Upper lobe of left lung (tissue), 6 donors: ENCODE results near the gene SLC19A1. TPM values are rescaled to one million over a fixed set of nuclear protein-coding genes. Genes with fewer than 3 reads are reported as not detected.

Experiments used
- ATAC-seq, 2 donors: fragments of 200-7000 bp; cut with Tn5 transposase; one replicate each; pipeline ENCODE4 v1.9.1; 2022; ENCODE audit warnings: mild to moderate bottlenecking in 2 of 2, moderate library complexity in 2 of 2; ENCODE audit not compliant: low FRiP score in 2 of 2
- DNase-seq, 2 donors: peaks; one replicate each; pipeline ENCODE4 v3.0.0-alpha.2; 2019 to 2020
- H3K27ac ChIP-seq, 4 donors: fragments of 200-600 bp; sonication (generic); one replicate each; pipeline ENCODE4 v1.5.1; 2016 to 2019
- H3K27me3 ChIP-seq, 4 donors: fragments of 200-600 bp; sonication (generic); one replicate each; pipeline ENCODE4 v1.5.1; 2017 to 2019
- H3K36me3 ChIP-seq, 4 donors: fragments of 200-600 bp; sonication (generic); one replicate each; pipeline ENCODE4 v1.5.1; 2016 to 2019
- H3K4me1 ChIP-seq, 4 donors: fragments of 200-600 bp; sonication (generic); one replicate each; pipeline ENCODE4 v1.5.1; 2018 to 2019
- H3K4me3 ChIP-seq, 4 donors: fragments of 200-600 bp; sonication (generic); one replicate each; pipeline ENCODE4 v1.5.1; 2017 to 2019; ENCODE audit warnings: mild to moderate bottlenecking in 2 of 4, moderate library complexity in 1 of 4
- H3K9me3 ChIP-seq, 4 donors: fragments of 200-600 bp; sonication (generic); one replicate each; pipeline ENCODE4 v1.5.1; 2018 to 2019
- CTCF ChIP-seq, 6 experiments: fragments of 450-650 bp in 4 of 6; fragments of 200-600 bp in 2 of 6; sonication (generic) in 2 of 6; IDR thresholded peaks; one replicate each; pipeline ENCODE4 v1.5.1; 2016 to 2019; ENCODE audit warnings: antibody characterized with exemption in 6 of 6
- EP300 ChIP-seq, 4 donors: sonication (generic); formaldehyde crosslinking; IDR thresholded peaks; one replicate each; pipeline ENCODE4 v1.5.1; 2017; ENCODE audit warnings: antibody characterized with exemption in 4 of 4, control low read depth in 2 of 4
- POLR2A ChIP-seq, 4 donors: fragments of 450-650 bp; IDR thresholded peaks; one replicate each; pipeline ENCODE4 v1.5.1; 2016 to 2017; ENCODE audit warnings: antibody characterized with exemption in 4 of 4, mild to moderate bottlenecking in 2 of 4
- POLR2AphosphoS5 ChIP-seq, 2 donors: sonication (generic); formaldehyde crosslinking; IDR thresholded peaks; one replicate each; pipeline ENCODE4 v1.5.1; 2017; ENCODE audit warnings: antibody characterized with exemption in 2 of 2
- WGBS, 2 donors: methylation state at CpG; one replicate each; pipeline ENCODE4 v1.1.5; 2017 to 2018; 5-methylcytosine and 5-hydroxymethylcytosine counted together
- total RNA-seq, 6 donors: library from RNA; depleted of rRNA in 4 of 6; stranded (reverse); fragments of >200 nt in 4 of 6; gene quantifications; one replicate each; pipeline versions ENCODE4 v1.1.0 to v1.2.1, GENCODE V29; 2016 to 2021
- donor health status: DM: no; HTN: no; CAD: no; lungs with moderate emphysema.
- donor health status: DM: no; HTN: yes; CAD: no; lungs with severe emphysema.

The SLC19A1 gene
- total RNA-seq, 6 donors from 2014 or later, result 36.4 to 75.6 (median 49.9) TPM

GRCh38 chr21:45536301-45537081 lies 5.7 kb downstream of the SLC19A1 start:
- peak; percentile 18 to 64 for DNase-seq

DNA sequence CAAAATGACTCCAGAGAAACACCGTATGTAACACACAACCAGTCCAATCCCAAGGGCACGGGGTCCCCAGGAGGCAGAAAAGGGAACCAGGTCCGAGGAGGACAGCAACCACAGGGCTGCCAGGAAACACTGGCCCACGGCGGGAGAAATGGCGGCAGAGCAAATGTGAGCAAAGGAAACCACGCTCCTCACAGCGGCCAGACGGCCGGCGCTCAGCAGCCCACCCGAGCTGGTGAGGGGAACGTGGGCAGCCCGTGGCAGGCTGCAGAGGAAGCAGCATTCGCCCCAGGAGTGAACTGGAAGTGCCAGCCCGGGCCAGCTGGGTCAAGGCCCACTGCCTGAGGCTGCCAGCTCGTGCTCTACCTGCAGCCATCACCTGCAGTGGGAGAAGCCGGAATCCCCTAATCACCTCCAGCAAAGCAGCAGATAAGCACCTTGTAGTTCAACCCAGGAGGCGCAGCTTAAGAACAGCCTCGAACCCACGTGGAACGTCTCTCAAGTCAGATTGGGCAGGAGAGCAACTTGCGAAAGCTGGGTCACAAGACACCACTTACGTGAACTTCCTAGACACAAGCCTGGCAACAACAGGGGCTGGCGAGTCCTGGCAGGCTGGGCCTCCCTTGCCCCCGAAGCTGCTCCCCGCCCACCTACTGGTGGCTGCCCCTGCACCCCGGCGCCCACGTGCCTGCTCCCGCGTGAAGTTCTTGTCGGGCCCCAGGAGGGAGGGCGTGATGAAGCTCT lies 6.7 kb downstream of the SLC19A1 start:
- peak overlapping the region in 1 of 4 donors; percentile 15 for H3K4me3 ChIP-seq
- no peaks in the 10 kb centered on the region for H3K9me3 ChIP-seq
- peak overlapping the region; percentile 57 to 83 (median 78) for H3K27ac ChIP-seq
- H3K27me3 ChIP-seq, result no peaks in the 10 kb centered on the region
- TF ChIP-seq POLR2AphosphoS5 (IDR thresholded peaks at IDR 0.05), result peak in 1 of 2 donors; percentile 33
- TF ChIP-seq EP300 (IDR thresholded peaks at IDR 0.05), result no peak
- peak in 1 of 6 experiments; percentile 6 for TF ChIP-seq CTCF (IDR thresholded peaks at IDR 0.05)
- TF ChIP-seq POLR2A (IDR thresholded peaks at IDR 0.05), result peak in 1 of 4 donors; percentile 55
- H3K36me3 ChIP-seq, result peaks cover 0 to 10% (median 4%) of the 10 kb centered on the region in 4 donors
- DNase-seq, result peak; percentile 81 to 83
- peaks cover 6 to 37% (median 17%) of the 10 kb centered on the region in 4 donors for H3K4me1 ChIP-seq
- peak in 1 of 2 donors; percentile 10 for ATAC-seq
- WGBS, 2 donors, result 67 to 72% methylated on average over 29 to 33 of the region's 34 CpGs

More at GRCh38 chr21:45536301-45537081, 5.7 kb downstream of the SLC19A1 start:
- Histone ChIP-seq H3K9me3 (no peaks in the 10 kb centered on the region), H3K27ac (peak overlapping the region in 3 of 4 donors; percentile 57 to 83 (median 83)), H3K4me1 (peaks cover 12 to 41% (median 22%) of the 10 kb centered on the region in 4 donors), H3K27me3 (no peaks in the 10 kb centered on the region), H3K36me3 (peaks cover 0 to 4% (median 2%) of the 10 kb centered on the region in 4 donors), H3K4me3 (no peak overlapping the region)
- TF ChIP-seq POLR2AphosphoS5 (IDR thresholded peaks at IDR 0.05) (no peak), EP300 (IDR thresholded peaks at IDR 0.05) (no peak), POLR2A (IDR thresholded peaks at IDR 0.05) (no peak), CTCF (IDR thresholded peaks at IDR 0.05) (no peak)
- 88 to 92% methylated on average over 16 to 31 of the region's 31 CpGs for WGBS, 2 donors
- ATAC-seq, result no peak

DNA sequence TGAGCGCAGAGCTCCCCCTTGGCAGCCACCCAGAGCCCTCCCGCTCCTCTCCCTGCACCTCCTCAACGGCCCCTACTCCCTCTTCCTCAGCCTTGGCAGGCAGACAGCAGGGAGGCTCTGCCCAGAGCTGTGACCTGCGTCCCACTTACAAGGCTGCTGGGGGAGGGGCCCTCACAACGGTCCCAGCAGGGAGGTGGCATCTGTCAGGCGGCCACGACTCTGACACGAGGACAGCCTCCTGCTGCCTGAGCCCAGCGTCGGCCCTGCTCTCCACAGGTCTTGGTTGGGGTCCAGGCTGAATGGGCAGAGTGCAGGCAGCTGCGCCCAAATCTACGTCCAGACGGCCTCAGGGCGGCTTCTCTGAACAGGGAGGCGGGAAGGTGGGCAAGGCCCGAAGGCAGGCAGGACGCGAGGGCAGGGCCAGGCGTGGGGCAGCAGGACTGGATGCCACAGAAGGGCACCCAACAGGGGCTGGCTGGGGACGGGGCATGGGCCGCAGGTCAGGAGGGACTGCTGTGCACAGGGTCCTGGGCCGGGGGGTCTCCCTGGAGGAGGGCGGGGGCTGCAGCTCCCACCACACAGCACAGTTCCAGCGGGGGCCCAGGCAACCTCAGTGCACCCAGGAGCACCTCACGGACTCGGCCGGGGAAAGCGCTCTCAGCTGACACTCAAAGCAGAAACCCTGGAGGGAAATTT lies 7.5 kb downstream of the SLC19A1 start:
- ATAC-seq (peak in 1 of 2 donors; percentile 40), DNase-seq (peak; percentile 52 to 84)
- no peaks in the 10 kb centered on the region for H3K27me3 ChIP-seq
- H3K4me3 ChIP-seq, result peak overlapping the region in 1 of 4 donors; percentile 15
- peaks cover 0 to 15% (median 7%) of the 10 kb centered on the region in 4 donors for H3K36me3 ChIP-seq
- 65 to 78% methylated on average over 6 to 28 of the region's 28 CpGs for WGBS, 2 donors
- H3K9me3 ChIP-seq, result no peaks in the 10 kb centered on the region
- H3K27ac ChIP-seq, result peak overlapping the region; percentile 57 to 83 (median 78)
- no peak for TF ChIP-seq POLR2AphosphoS5 (IDR thresholded peaks at IDR 0.05)
- TF ChIP-seq POLR2A (IDR thresholded peaks at IDR 0.05), result peak in 1 of 4 donors; percentile 17
- H3K4me1 ChIP-seq, result peaks cover 6 to 37% (median 17%) of the 10 kb centered on the region in 4 donors

DNA sequence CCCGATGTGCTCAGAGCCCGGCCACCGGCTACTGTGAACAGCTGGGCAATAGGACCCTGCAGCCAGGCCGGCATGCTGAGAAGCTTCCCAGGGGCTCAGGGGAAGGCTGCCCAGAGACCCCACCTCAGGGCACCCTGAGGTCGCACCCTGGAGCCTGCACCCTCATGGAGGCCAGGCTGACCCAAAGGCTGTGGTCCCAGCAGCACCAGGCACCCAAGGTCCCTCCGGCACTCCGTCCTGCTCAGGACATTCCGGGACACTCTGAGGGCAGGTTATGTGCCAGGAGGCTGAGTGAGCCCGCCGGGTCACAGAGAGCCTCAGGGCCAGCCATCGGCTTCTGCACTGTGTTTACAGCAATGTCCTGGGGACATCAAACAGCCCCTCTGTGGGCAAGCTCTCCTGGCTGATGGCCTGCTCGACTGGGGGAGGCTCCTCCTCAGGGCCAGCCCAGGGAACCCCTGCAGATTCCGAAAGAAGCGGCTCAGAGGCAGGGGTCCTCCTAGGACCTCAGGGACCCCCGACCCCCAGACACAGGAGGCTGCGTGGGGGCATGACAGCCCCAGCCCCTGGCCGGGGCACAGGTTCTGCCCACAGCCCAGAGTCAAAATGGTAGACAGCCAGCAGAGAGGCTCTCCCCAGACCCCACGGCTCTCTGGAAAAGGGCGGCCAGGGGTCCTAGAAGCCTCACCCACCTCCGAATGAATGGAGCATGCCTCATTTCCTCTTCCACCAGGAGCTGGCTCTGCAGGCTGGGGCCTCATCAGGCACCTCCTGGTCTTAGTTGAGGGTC lies 8.2 kb downstream of the SLC19A1 start:
- Histone ChIP-seq H3K4me1 (peaks cover 6 to 39% (median 18%) of the 10 kb centered on the region in 4 donors), H3K27me3 (no peaks in the 10 kb centered on the region), H3K9me3 (no peaks in the 10 kb centered on the region), H3K27ac (peak overlapping the region in 3 of 4 donors; percentile 78 to 83 (median 83)), H3K36me3 (peaks cover 0 to 19% (median 8%) of the 10 kb centered on the region in 4 donors), H3K4me3 (no peak overlapping the region)
- 76 to 86% methylated on average over 6 to 12 of the region's 20 CpGs for WGBS, 2 donors
- DNase-seq, result peak; percentile 19 to 69
- no peak for ATAC-seq
- no peak for TF ChIP-seq POLR2AphosphoS5 (IDR thresholded peaks at IDR 0.05)
- no peak for TF ChIP-seq CTCF (IDR thresholded peaks at IDR 0.05)
- TF ChIP-seq POLR2A (IDR thresholded peaks at IDR 0.05), result no peak
- TF ChIP-seq EP300 (IDR thresholded peaks at IDR 0.05), result no peak
